Measurements from ENCODE around the gene HIGD1B.

- TF ChIP-seq EZH2 (IDR thresholded peaks at IDR 0.05; ENCODE audit: insufficient read depth, poor library complexity, severe bottlenecking) (no peak), EZH2phosphoT487 (IDR thresholded peaks at IDR 0.05; ENCODE audit: insufficient read depth, low read depth) (no peak)
Observed at GRCh38 chr17:44808156-44808555, 39.5 kb upstream of the HIGD1B start.

All from GM23248 (cell line).